ENCODE measurements around the gene ACVR1.

GRCh38 chr2:157800838-157801495 is 75.2 kb downstream of the ACVR1 start:
- TF ChIP-seq CTCF (IDR thresholded peaks at IDR 0.05), result no peak
- TF ChIP-seq ZFX (IDR thresholded peaks at IDR 0.05; ENCODE audit: borderline replicate concordance), result no peak

All from 22Rv1 (cell line).